Vagina (tissue), 2 donors: ENCODE results near the gene FUCA1.

ENCODE experiments used
- CTCF ChIP-seq, 3 experiments: fragments of 450-650 bp in 2 of 3; fragments of 200-600 bp in 1 of 3; sonication (generic) in 1 of 3; IDR thresholded peaks; one replicate each; pipeline ENCODE4 v1.5.1; 2017 to 2019; ENCODE audit warnings: antibody characterized with exemption in 3 of 3, mild to moderate bottlenecking in 2 of 3, moderate library complexity in 2 of 3
- POLR2A ChIP-seq, 2 donors: fragments of 450-650 bp; IDR thresholded peaks; one replicate each; pipeline ENCODE4 v1.6.1; 2017; ENCODE audit warnings: antibody characterized with exemption in 2 of 2, mild to moderate bottlenecking in 2 of 2, moderate library complexity in 2 of 2
- POLR2AphosphoS5 ChIP-seq, 2 donors: sonication (generic); formaldehyde crosslinking; IDR thresholded peaks; one replicate each; pipeline ENCODE4 v1.9.0; 2017; ENCODE audit warnings: antibody characterized with exemption in 2 of 2, mild to moderate bottlenecking in 2 of 2, low read depth in 1 of 2; ENCODE audit not compliant: insufficient read depth in 1 of 2

DNA sequence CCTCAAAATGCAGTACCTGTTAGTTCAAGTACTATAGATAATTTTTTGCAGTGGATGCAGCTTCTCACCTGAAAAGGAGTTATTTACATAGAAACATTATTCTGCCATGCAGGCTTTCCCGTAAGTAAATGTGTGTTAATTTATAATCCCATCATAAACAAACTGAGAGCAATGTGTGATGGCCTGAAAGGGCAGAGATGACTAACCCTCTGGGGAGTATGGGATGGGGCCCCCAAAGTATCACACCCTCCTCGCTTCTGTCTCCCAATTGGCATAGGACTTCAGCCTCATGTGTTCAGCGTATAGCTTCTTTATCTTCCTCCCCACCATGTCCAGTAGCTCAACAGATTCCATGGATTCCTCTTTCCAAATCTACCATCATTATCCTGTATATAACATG, 50.5 kb downstream of the FUCA1 start:
- no peak for TF ChIP-seq CTCF (IDR thresholded peaks at IDR 0.05)
- TF ChIP-seq POLR2A (IDR thresholded peaks at IDR 0.05): no peak
- no peak for TF ChIP-seq POLR2AphosphoS5 (IDR thresholded peaks at IDR 0.05; ENCODE audit: insufficient read depth in 1 of 2, low read depth in 1 of 2)
